Astrocyte (in vitro differentiated cells and primary cell): ENCODE data around the gene DCTN1. TPM values are rescaled to one million over a fixed set of nuclear protein-coding genes. Genes with fewer than 3 reads are reported as not detected.

Experiments
- DNase-seq: peaks from one replicate; pipeline ENCODE4 v3.0.0-alpha.2; 2010; ENCODE audit warnings: low read depth
- FAIRE-seq: peaks from 2 replicates; lab custom pipeline; 2011; peaks lifted over from hg19 to GRCh38; lab: Jason Lieb, UNC
- H2AFZ ChIP-seq: 2 replicates; pipeline ENCODE4 v1.6.0; 2012; ENCODE audit warnings: low read depth, low read length, inconsistent platforms
- H3K27ac ChIP-seq: 2 replicates; pipeline ENCODE4 v1.5.1; 2011; ENCODE audit warnings: low read depth, low read length, inconsistent platforms
- H3K27me3 ChIP-seq: 2 replicates; pipeline ENCODE4 v1.6.0; 2011; ENCODE audit warnings: low read length, inconsistent platforms; ENCODE audit not compliant: insufficient read depth
- H3K36me3 ChIP-seq: 2 replicates; pipeline ENCODE4 v1.5.1; 2011; ENCODE audit warnings: low read length, inconsistent platforms; ENCODE audit not compliant: insufficient read depth
- H3K4me1 ChIP-seq: 2 replicates; pipeline ENCODE4 v1.5.1; 2011; ENCODE audit warnings: low read length, inconsistent platforms; ENCODE audit not compliant: insufficient read depth
- H3K4me2 ChIP-seq: 2 replicates; pipeline ENCODE4 v1.6.0; 2012; ENCODE audit warnings: low read length, inconsistent platforms
- H3K4me3 ChIP-seq: 2 replicates; pipeline ENCODE4 v1.5.1; 2011; ENCODE audit warnings: low read depth, mild to moderate bottlenecking, low read length, inconsistent platforms; ENCODE audit not compliant: insufficient read depth
- H3K79me2 ChIP-seq: 2 replicates; pipeline ENCODE4 v1.6.0; 2012; ENCODE audit warnings: mild to moderate bottlenecking, low read length, inconsistent platforms; ENCODE audit not compliant: insufficient read depth
- H3K9ac ChIP-seq: 2 replicates; pipeline ENCODE4 v1.6.0; 2012; ENCODE audit warnings: mild to moderate bottlenecking, low read length, inconsistent platforms
- H3K9me3 ChIP-seq: 2 replicates; pipeline ENCODE4 v1.5.1; 2012; ENCODE audit warnings: low read depth, mild to moderate bottlenecking, low read length, inconsistent platforms; ENCODE audit not compliant: insufficient read depth
- H4K20me1 ChIP-seq: 2 replicates; pipeline ENCODE4 v1.6.0; 2012; ENCODE audit warnings: low read length, inconsistent platforms; ENCODE audit not compliant: insufficient read depth
- H3K27ac Mint-ChIP-seq: one replicate; pipeline ENCODE4 v1.8.0; 2021; ENCODE audit warnings: mild to moderate bottlenecking, mixed read lengths; ENCODE audit not compliant: unreplicated experiment
- H3K27me3 Mint-ChIP-seq: one replicate; pipeline ENCODE4 v1.8.0; 2021; ENCODE audit warnings: low read depth, mixed read lengths; ENCODE audit not compliant: unreplicated experiment
- H3K36me3 Mint-ChIP-seq: one replicate; pipeline ENCODE4 v1.8.0; 2021; ENCODE audit warnings: low read depth, mixed read lengths; ENCODE audit not compliant: unreplicated experiment
- H3K4me1 Mint-ChIP-seq: one replicate; pipeline ENCODE4 v1.8.0; 2021; ENCODE audit warnings: low read depth, mixed read lengths; ENCODE audit not compliant: unreplicated experiment
- H3K4me3 Mint-ChIP-seq: one replicate; pipeline ENCODE4 v1.8.0; 2021; ENCODE audit warnings: mild to moderate bottlenecking, moderate library complexity, mixed read lengths; ENCODE audit not compliant: unreplicated experiment
- H3K9me3 Mint-ChIP-seq: one replicate; pipeline ENCODE4 v1.8.0; 2021; ENCODE audit warnings: mild to moderate bottlenecking, mixed read lengths; ENCODE audit not compliant: unreplicated experiment
- CTCF ChIP-seq: IDR thresholded peaks from 2 replicates; pipeline ENCODE4 v1.5.1; 2011; ENCODE audit warnings: low read depth, mild to moderate bottlenecking, inconsistent platforms, low read length, moderate library complexity; ENCODE audit not compliant: insufficient read depth
- EZH2 ChIP-seq: IDR thresholded peaks from 2 replicates; pipeline ENCODE4 v1.6.1; 2012; ENCODE audit warnings: mild to moderate bottlenecking, low read length, inconsistent platforms; ENCODE audit not compliant: insufficient read depth
- total RNA-seq: library from RNA; stranded (reverse); gene quantifications from 2 replicates; pipeline ENCODE4 v1.2.1, GENCODE V29; 2021

DCTN1 gene
- total RNA-seq, 1 donor from 2014 or later = 215 TPM

- Histone ChIP-seq H3K36me3 (no peaks in the 10 kb centered on the region), H2AFZ (no peak overlapping the region), H3K9ac (no peak overlapping the region), H3K4me2 (no peak overlapping the region), H3K9me3 (no peaks in the 10 kb centered on the region), H3K27ac (no peak overlapping the region), H3K27me3 (peaks cover 8% of the 10 kb centered on the region), H3K4me3 (no peak overlapping the region), H3K79me2 (no peaks in the 10 kb centered on the region), H3K4me1 (peaks cover 27% of the 10 kb centered on the region), H4K20me1 (no peaks in the 10 kb centered on the region)
- peak overlapping the region; percentile 77 for H3K27ac Mint-ChIP-seq
- H3K36me3 Mint-ChIP-seq = peaks cover 4% of the 10 kb centered on the region
- FAIRE-seq (no peak), DNase-seq (no peak)
- peak overlapping the region; percentile 74 for H3K4me3 Mint-ChIP-seq
- H3K4me1 Mint-ChIP-seq = peaks cover 15% of the 10 kb centered on the region
- TF ChIP-seq EZH2 (no peak), CTCF (no peak)
- no peaks in the 10 kb centered on the region for H3K9me3 Mint-ChIP-seq
- peaks cover 8% of the 10 kb centered on the region for H3K27me3 Mint-ChIP-seq
These were observed 39.9 kb upstream of the DCTN1 start for GRCh38 chr2:74420006-74420405.

GRCh38 chr2:74419345-74419744 is 39.2 kb upstream of the DCTN1 start:
- no peak overlapping the region for H3K27ac Mint-ChIP-seq
- Histone ChIP-seq H3K9ac (no peak overlapping the region), H3K9me3 (no peaks in the 10 kb centered on the region), H3K4me3 (no peak overlapping the region), H3K4me1 (peaks cover 27% of the 10 kb centered on the region), H4K20me1 (no peaks in the 10 kb centered on the region), H2AFZ (no peak overlapping the region), H3K27me3 (peaks cover 8% of the 10 kb centered on the region), H3K4me2 (no peak overlapping the region), H3K27ac (no peak overlapping the region), H3K36me3 (no peaks in the 10 kb centered on the region), H3K79me2 (no peaks in the 10 kb centered on the region)
- peaks cover 3% of the 10 kb centered on the region for H3K36me3 Mint-ChIP-seq
- DNase-seq = no peak
- FAIRE-seq = no peak
- H3K27me3 Mint-ChIP-seq = peaks cover 8% of the 10 kb centered on the region
- H3K9me3 Mint-ChIP-seq = no peaks in the 10 kb centered on the region
- no peak overlapping the region for H3K4me3 Mint-ChIP-seq
- TF ChIP-seq EZH2 = no peak
- no peak for TF ChIP-seq CTCF
- H3K4me1 Mint-ChIP-seq = peaks cover 11% of the 10 kb centered on the region

GRCh38 chr2:74418312-74418711 is 38.2 kb upstream of the DCTN1 start:
- no peak overlapping the region for H3K27ac Mint-ChIP-seq
- TF ChIP-seq EZH2 (no peak), CTCF (no peak)

More at GRCh38 chr2:74418312-74418711, 38.2 kb upstream of the DCTN1 start:
- no peak overlapping the region for H3K9ac ChIP-seq
- Mint-ChIP-seq H3K27me3 (peaks cover 14% of the 10 kb centered on the region), H3K36me3 (no peaks in the 10 kb centered on the region), H3K4me1 (peaks cover 4% of the 10 kb centered on the region), H3K9me3 (no peaks in the 10 kb centered on the region), H3K4me3 (no peak overlapping the region)
- H3K27me3 ChIP-seq = peaks cover 8% of the 10 kb centered on the region
- no peak overlapping the region for H2AFZ ChIP-seq
- H3K4me3 ChIP-seq = no peak overlapping the region
- no peaks in the 10 kb centered on the region for H3K79me2 ChIP-seq
- H3K36me3 ChIP-seq = no peaks in the 10 kb centered on the region
- DNase-seq (no peak), FAIRE-seq (no peak)
- no peak overlapping the region for H3K27ac ChIP-seq
- no peaks in the 10 kb centered on the region for H4K20me1 ChIP-seq
- peaks cover 26% of the 10 kb centered on the region for H3K4me1 ChIP-seq
- no peak overlapping the region for H3K4me2 ChIP-seq
- H3K9me3 ChIP-seq = no peaks in the 10 kb centered on the region
